GM18873 (cell line): ENCODE data around the gene WRAP73.
"Not testable (repeated sequence)": the region's sequence is repeated elsewhere in the genome, so short reads cannot be mapped to it uniquely, and the experiment has no call there.

Experiments used
- ATAC-seq: cut with Tn5 transposase; IDR thresholded peaks from one replicate; pipeline ENCODE4 v1.9.1; 2021; ENCODE audit warnings: mild to moderate bottlenecking, moderate library complexity, moderate number of reproducible peaks; ENCODE audit not compliant: unreplicated experiment, low FRiP score

The WRAP73 gene

DNA sequence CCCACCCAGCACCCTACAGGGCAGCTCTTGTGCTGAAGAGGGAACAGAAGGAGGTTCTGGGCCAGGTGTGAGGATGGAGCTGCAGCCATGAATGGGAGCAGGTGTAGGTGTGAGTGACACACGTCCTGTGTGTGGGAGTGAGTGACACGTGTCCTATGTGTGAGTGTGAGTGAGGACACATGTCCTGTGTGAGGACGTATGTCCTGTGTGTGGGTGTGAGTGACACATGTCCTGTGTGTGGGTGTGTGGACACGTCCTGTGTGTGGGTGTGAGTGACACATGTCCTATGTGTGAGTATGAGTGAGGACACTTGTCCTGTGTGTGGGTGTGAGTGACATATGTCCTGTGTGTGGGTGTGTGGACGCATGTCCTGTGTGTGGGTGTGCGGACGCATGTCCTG lies 65.0 kb downstream of the WRAP73 start:
- ATAC-seq, result no peak

DNA sequence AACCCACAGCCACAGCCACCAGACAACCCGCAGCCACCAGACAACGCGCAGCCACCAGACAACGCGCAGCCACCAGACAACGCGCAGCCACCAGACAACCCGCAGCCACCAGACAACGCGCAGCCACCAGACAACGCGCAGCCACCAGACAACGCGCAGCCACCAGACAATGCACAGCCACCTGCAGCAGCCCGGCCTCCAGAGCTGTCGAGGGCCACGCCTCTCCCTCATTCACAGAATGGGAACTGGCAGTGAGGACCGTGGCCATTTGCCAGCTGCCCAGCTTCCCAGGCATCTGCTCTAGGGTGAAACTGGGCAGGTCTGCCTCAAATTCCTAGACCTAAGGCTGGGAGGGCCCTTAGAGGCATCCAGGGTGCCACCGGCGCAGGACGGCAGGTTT lies 66.2 kb downstream of the WRAP73 start:
- not testable (repeated sequence) for ATAC-seq

DNA sequence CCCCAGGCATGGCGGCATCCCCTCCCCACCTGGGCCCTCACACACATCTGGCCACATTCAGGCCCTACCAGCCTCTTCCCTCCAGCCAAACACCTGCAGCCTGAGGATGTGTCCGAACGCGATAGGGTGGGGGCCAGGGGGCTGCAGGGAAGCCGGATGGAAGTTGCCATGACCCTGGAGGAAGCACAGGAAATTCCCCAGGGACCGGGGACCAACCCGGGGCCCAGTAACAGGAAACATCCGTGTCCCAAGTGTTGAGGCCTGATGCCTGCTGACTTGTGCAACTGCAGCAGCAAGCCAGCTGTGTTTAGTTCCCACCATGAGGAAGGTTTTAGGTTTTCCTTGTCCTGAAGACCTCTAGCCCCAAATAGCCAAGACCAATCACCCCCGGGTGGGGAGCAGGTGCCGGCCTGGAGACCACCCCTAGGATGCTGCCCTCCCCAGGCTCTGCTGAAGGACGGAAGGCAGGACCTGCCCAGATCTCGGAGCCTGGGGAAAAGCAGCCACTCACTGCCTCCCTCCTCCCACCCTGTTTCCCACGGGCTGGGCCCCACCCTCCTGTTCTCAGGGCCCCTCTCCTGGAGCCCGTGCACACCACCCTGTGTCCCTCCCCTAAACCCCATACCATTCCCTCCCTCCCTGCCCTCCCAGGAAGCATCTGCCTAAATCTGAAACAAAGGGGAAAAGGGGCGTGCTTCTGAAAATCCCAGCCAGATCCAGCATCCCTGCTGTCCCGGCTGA lies 68.4 kb downstream of the WRAP73 start:
- no peak for ATAC-seq
